ENCODE results near the gene IER5L. TPM values are rescaled to one million over a fixed set of nuclear protein-coding genes. Genes with fewer than 3 reads are reported as not detected.

Gene IER5L
- total and polyA plus RNA-seq, 2 experiments from 2014 or later, result 38.0 to 39.7 TPM

DNA sequence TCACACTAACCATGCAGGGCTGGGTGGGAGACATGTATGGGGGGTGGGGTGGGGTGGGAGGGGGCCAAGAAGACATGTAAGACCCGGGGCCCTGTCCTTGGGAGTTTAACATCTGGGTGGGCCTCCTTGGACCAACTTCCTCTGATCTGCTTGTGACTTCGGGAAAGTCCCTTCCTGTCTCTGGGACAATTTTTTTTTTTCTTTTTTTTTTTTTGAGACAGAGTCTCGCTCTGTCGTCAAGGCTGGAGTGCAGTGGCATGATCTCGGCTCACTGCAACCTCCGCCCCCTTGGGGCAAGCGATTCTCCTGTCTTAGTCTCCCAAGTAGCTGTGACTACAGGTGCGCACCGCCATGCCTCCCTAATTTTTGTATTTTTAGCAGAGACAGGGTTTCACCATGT lies 23.8 kb upstream of the IER5L start:
- WGBS (ENCODE audit: low lambda C conversion rate, missing lambda C conversion rate), result 88% methylated on average over 8 of the region's 9 CpGs
- Histone ChIP-seq H3K27ac (no peak overlapping the region), H3K9me3 (ENCODE audit: low read depth) (no peaks in the 10 kb centered on the region), H2AFZ (no peak overlapping the region), H4K20me1 (ENCODE audit: insufficient read depth, poor library complexity, severe bottlenecking) (no peaks in the 10 kb centered on the region), H3K4me1 (ENCODE audit: insufficient read depth) (peaks cover 3% of the 10 kb centered on the region), H3K4me2 (no peak overlapping the region), H3K36me3 (replicated peaks; ENCODE audit: insufficient read depth, low read depth) (no peaks in the 10 kb centered on the region), H3K27me3 (no peaks in the 10 kb centered on the region), H3K4me3 (no peak overlapping the region), H3K9me2 (replicated peaks; ENCODE audit: insufficient read depth) (no peaks in the 10 kb centered on the region), H3K79me2 (no peaks in the 10 kb centered on the region)
- TF ChIP-seq, protein P1, sequence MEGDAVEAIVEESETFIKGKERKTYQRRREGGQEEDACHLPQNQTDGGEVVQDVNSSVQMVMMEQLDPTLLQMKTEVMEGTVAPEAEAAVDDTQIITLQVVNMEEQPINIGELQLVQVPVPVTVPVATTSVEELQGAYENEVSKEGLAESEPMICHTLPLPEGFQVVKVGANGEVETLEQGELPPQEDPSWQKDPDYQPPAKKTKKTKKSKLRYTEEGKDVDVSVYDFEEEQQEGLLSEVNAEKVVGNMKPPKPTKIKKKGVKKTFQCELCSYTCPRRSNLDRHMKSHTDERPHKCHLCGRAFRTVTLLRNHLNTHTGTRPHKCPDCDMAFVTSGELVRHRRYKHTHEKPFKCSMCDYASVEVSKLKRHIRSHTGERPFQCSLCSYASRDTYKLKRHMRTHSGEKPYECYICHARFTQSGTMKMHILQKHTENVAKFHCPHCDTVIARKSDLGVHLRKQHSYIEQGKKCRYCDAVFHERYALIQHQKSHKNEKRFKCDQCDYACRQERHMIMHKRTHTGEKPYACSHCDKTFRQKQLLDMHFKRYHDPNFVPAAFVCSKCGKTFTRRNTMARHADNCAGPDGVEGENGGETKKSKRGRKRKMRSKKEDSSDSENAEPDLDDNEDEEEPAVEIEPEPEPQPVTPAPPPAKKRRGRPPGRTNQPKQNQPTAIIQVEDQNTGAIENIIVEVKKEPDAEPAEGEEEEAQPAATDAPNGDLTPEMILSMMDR (IDR thresholded peaks at IDR 0.05; ENCODE audit: poor library complexity), result no peak
- TF ChIP-seq EZH2phosphoT487 (IDR thresholded peaks at IDR 0.05; ENCODE audit: low read depth, severe bottlenecking, unreplicated experiment), result no peak
- TF ChIP-seq EZH2 (IDR thresholded peaks at IDR 0.05; ENCODE audit: borderline replicate concordance), result no peak
- no peak for DNase-seq (ENCODE audit: low spot score)

GRCh38 chr9:129201289-129201688 lies 23.2 kb upstream of the IER5L start:
- Histone ChIP-seq H3K4me2 (no peak overlapping the region), H3K79me2 (no peaks in the 10 kb centered on the region), H3K27ac (no peak overlapping the region), H3K36me3 (replicated peaks; ENCODE audit: insufficient read depth, low read depth) (no peaks in the 10 kb centered on the region), H4K20me1 (ENCODE audit: insufficient read depth, poor library complexity, severe bottlenecking) (no peaks in the 10 kb centered on the region), H3K4me3 (no peak overlapping the region), H3K9me2 (replicated peaks; ENCODE audit: insufficient read depth) (no peaks in the 10 kb centered on the region), H3K9me3 (ENCODE audit: low read depth) (no peaks in the 10 kb centered on the region), H3K27me3 (no peaks in the 10 kb centered on the region), H3K4me1 (ENCODE audit: insufficient read depth) (peaks cover 3% of the 10 kb centered on the region), H2AFZ (no peak overlapping the region)
- no peak for TF ChIP-seq EZH2 (IDR thresholded peaks at IDR 0.05; ENCODE audit: borderline replicate concordance)
- TF ChIP-seq, protein P1 (IDR thresholded peaks at IDR 0.05; ENCODE audit: poor library complexity), result no peak
- TF ChIP-seq EZH2phosphoT487 (IDR thresholded peaks at IDR 0.05; ENCODE audit: low read depth, severe bottlenecking, unreplicated experiment), result no peak
- 82% methylated on average over 9 of the region's 9 CpGs for WGBS (ENCODE audit: low lambda C conversion rate, missing lambda C conversion rate)
- DNase-seq (ENCODE audit: low spot score), result no peak

- TF ChIP-seq EZH2phosphoT487 (IDR thresholded peaks at IDR 0.05; ENCODE audit: low read depth, severe bottlenecking, unreplicated experiment), result no peak
- TF ChIP-seq EZH2 (IDR thresholded peaks at IDR 0.05; ENCODE audit: borderline replicate concordance), result no peak
- TF ChIP-seq, protein P1 (IDR thresholded peaks at IDR 0.05; ENCODE audit: poor library complexity), result no peak
- no peaks in the 10 kb centered on the region for H3K36me3 ChIP-seq (replicated peaks; ENCODE audit: insufficient read depth, low read depth)
- H3K4me2 ChIP-seq, result no peak overlapping the region
- H3K79me2 ChIP-seq, result no peaks in the 10 kb centered on the region
- peaks cover 3% of the 10 kb centered on the region for H3K4me1 ChIP-seq (ENCODE audit: insufficient read depth)
- H4K20me1 ChIP-seq (ENCODE audit: insufficient read depth, poor library complexity, severe bottlenecking), result no peaks in the 10 kb centered on the region
- no peak overlapping the region for H2AFZ ChIP-seq
- H3K9me3 ChIP-seq (ENCODE audit: low read depth), result no peaks in the 10 kb centered on the region
- 97% methylated on average over 6 of the region's 6 CpGs for WGBS (ENCODE audit: low lambda C conversion rate, missing lambda C conversion rate)
- H3K9me2 ChIP-seq (replicated peaks; ENCODE audit: insufficient read depth), result no peaks in the 10 kb centered on the region
- H3K4me3 ChIP-seq, result no peak overlapping the region
- no peak for DNase-seq (ENCODE audit: low spot score)
- no peaks in the 10 kb centered on the region for H3K27me3 ChIP-seq
- H3K27ac ChIP-seq, result no peak overlapping the region
Observed at GRCh38 chr9:129200255-129200654, 22.2 kb upstream of the IER5L start.

DNA sequence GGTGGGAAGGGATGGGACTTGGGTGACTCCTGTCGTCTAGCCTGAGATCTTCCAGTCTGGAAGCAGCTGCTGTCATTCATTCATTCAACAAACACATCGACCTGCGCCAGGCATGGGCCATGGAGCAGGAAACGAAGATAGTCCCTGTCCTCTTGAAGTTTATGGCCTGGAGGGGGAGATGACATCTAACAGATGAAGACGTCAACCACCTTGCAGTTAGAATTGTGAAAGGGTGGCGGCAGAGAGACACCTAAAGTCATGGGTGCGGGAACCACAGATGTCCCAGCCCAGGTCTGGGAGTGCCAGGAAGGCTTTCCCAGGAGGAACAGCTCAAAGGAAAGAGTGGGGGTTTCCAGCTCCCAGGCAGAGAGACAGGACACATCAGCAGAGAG lies 21.0 kb upstream of the IER5L start:
- no peaks in the 10 kb centered on the region for H3K9me2 ChIP-seq (replicated peaks; ENCODE audit: insufficient read depth)
- H3K9me3 ChIP-seq (ENCODE audit: low read depth), result no peaks in the 10 kb centered on the region
- peaks cover 3% of the 10 kb centered on the region for H3K4me1 ChIP-seq (ENCODE audit: insufficient read depth)
- no peaks in the 10 kb centered on the region for H4K20me1 ChIP-seq (ENCODE audit: insufficient read depth, poor library complexity, severe bottlenecking)
- H3K36me3 ChIP-seq (replicated peaks; ENCODE audit: insufficient read depth, low read depth), result no peaks in the 10 kb centered on the region
- H2AFZ ChIP-seq, result no peak overlapping the region
- no peaks in the 10 kb centered on the region for H3K27me3 ChIP-seq
- H3K4me3 ChIP-seq, result no peak overlapping the region
- no peaks in the 10 kb centered on the region for H3K79me2 ChIP-seq
- H3K27ac ChIP-seq, result no peak overlapping the region
- DNase-seq (ENCODE audit: low spot score), result no peak
- TF ChIP-seq, protein P1 (IDR thresholded peaks at IDR 0.05; ENCODE audit: poor library complexity), result no peak
- TF ChIP-seq EZH2 (IDR thresholded peaks at IDR 0.05; ENCODE audit: borderline replicate concordance), result no peak
- TF ChIP-seq EZH2phosphoT487 (IDR thresholded peaks at IDR 0.05; ENCODE audit: low read depth, severe bottlenecking, unreplicated experiment), result no peak
- no peak overlapping the region for H3K4me2 ChIP-seq
- 83% methylated on average over 7 of the region's 7 CpGs for WGBS (ENCODE audit: low lambda C conversion rate, missing lambda C conversion rate)
